GM04504 (cell line): ENCODE data around the gene MYO1B.
A peak's percentile ranks its signal among the peaks of the same experiment; 100 is the strongest.
"Not testable (repeated sequence)": the region's sequence is repeated elsewhere in the genome, so short reads cannot be mapped to it uniquely, and the experiment has no call there.

Source experiments
- DNase-seq: peaks from one replicate; pipeline ENCODE4 v3.0.0-alpha.2; 2012; ENCODE audit warnings: low read depth

Gene MYO1B

DNA sequence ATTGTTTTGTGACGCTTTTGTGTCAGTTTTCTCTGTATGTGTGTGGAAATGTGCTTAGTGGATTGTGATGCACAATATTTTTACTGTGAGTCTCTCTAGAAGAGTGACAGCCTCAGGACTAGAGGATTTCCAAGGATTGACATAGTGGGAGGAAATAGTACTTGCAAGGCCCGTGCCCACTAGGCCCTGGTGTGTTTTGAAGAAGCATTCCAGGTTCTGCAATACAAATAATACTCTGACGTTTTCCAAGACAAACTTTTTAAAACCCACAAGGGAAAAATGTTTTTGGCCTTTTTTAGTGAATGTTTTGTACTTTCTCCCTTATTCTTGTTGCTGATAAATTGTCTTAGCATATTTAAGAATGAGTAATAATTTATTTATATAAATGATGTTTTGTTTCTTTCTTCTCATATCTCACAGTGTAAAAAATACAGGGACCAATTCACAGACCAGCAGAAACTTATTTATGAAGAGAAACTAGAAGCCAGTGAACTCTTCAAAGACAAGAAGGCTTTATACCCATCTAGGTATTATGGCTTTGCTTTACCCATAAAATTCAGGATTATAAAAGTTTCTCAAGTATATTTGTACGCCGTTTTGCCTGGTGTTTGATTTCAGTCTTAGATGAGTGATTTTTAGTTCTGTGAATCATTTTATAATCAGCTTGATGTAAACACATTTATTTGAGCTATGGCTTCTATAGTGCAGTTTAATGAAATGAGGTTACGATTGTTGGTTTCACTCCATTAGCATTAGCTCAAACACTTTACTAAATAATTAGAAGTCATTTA lies 165.6 kb downstream of the MYO1B start:
- DNase-seq: no peak

DNA sequence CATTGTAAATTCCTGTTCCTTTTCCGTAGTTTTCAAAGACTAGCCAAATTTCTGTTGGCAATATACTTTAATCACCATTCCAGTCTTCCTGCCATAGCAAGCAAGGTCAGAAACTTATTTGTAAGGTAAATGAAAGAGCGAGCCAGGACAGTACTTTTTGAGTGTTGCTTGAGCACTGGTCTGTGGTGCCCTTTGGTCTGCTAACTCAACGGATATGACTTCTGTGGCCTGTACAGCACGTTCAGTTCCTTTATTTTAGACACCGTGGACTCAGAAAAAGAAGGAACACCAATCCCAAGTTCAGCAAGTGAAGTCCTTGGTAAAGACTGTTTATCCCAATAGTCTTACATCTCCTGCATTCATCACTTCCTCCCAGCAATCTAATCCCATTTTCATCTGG lies 166.3 kb downstream of the MYO1B start:
- no peak for DNase-seq

DNA sequence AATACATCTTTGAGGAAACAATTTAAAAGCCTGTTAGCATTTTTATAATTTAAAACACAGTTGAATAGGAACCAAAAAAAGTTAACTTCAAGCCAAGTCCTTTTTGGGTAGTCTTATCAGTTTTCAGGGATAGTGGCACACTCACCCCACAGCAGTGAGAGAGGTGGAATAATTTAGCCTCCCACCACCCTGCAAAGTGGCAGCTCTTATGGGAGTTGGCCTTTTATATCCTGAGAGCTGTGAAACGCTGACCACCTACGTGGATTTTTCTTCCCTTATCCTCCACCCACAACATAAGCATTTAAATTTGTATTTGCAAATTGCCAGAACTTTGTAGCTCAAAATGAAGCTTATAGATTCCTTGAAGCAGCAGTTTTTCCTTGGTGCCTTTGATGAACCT lies 167.1 kb downstream of the MYO1B start:
- DNase-seq: no peak

DNA sequence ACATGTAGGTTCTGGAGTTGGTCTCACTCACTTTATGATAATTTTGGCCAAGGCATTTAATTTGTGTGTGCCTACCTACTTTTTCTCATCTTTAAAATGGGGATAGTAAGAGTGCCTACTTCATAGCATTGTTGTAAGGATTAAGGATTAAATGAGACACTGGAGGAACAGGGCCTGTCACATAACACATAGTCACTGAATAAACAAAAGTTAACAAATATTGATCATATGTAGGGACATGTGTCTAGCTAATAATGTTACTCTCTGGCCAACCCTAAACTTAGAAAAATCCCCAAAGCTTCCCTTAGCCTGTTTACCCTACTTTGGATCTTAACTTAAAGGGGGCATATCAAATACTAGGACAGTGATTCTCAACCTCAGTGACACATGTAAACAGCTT lies 169.9 kb downstream of the MYO1B start:
- DNase-seq: no peak

DNA sequence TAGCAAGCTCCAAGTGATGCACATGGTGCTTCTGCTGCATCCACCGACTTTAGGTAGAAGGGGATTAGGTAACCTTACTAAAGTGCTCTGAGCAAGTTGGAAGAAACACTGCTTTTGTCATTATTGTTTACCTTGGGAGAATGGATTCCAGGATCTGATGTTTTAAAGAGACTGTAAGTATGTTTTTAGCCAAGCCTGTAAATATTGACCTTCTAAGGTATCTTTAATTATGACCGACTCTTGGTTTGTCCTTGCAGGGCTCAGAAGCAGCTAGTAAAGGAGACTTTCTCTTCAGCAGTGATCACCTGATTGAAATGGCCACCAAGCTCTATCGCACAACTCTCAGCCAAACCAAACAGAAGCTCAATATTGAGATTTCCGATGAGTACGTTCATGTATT lies 170.7 kb downstream of the MYO1B start:
- DNase-seq: no peak

DNA sequence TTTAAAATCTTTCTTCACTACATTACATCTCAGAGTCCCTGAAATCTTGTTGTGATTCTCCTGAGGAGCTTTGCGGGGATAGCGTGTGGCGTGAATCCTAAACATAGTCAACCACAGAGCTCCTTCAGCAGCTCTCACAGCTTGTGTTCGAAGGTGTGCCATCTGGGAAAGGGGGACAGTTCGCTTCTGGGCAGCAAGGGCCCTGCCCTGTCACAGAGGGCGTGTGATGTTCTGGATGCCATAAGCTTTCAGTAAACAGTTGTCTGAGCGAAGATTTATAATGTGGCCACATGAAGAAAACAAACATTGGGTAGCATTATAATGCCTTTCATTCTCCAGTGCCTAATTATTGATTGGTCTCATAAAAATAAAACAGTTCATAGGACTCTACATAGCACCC lies 172.5 kb downstream of the MYO1B start:
- DNase-seq: no peak

DNA sequence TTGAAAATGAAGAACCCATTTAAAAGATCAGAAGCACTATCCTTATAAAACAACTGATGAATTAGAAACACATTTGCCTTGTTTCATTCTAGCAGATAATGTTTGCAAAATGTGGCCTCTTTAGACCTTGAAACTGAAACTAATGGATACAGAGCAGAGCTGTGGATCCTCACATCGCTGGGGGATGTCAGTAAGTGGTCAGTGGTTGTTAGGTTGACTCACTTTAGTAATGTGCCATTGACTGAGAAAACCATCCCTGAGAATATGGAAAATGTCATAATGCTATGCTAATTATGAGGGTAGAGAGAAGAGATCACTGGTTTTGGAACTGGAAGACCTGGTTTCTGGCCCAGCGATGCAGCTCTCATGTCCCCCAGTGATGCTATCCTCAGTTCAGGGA lies 176.7 kb downstream of the MYO1B start:
- DNase-seq: no peak

DNA sequence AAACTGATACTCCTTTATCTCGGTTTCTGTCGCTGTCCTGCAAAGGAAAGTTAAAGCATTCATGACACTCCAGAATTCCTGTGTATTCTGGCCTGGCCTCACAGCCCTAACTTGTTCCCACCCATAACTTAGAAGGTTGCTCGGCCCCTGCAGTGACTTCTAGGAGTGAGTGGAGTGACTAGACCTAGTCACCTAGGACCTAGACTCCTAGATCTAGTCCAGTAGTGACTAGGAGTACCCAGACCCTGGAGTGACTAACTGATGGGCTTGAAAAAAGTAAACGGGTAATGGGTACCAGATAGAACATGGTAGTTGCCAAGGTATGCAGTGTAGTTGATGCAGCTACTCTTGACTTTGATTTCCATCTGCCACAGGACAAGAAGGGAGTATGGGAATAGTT lies 181.8 kb downstream of the MYO1B start:
- no peak for DNase-seq

DNA sequence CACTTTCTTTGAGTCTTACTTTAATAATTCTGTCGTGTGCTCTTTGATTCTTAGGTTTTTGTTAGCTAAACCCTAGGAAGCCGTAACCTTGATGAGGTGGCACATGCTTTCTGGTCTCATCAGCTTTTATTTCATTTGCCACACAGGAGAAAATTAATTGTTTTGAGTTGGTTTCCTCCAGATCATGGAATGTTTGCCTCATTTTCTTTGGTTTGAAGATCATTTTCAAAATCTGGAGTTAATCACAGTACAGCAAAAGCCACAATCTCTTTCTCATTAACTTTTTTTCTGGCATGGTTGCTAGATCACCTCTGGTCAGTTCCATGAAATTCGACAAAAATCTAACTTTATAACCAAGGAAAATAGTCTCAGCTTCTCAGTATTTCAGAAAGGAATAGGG lies 182.9 kb downstream of the MYO1B start:
- DNase-seq: peak; percentile 47

DNA sequence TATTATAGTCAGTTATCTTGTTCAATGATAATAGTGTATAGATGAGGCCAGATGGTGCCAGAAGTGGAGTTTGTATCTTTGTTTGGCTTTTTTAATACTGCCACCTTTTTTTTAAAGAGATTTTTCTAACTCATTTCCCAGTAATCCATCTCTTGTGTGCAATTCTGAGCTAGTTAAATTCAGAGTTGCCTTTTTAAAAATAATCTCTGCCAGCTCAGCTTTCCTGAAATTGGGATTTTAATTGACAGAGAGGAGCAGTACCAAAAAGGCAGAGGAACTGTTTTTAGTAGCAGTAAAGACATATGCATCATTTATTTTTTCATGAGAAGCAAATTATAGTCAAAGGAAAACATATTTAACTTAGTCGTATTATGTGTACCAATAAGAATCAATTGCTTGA lies 185.3 kb downstream of the MYO1B start:
- DNase-seq: no peak

DNA sequence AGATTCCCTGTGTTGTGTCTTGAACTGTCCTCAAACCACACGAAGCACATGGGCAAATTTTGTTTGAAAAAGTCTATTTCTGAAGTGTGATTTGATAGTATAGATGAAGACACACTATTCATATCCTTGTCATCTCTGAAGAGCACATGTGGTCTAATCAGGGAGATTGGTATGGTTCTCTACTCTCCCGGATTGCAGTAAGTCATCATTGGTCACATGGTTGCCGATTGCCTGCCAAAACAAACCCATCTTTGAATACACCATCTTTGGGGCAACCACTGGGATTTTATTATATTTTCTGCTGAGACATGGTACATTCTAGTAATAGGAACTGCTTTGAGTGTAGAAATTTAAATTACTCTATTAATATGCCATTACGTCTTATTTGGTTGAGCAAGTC lies 186.9 kb downstream of the MYO1B start:
- no peak for DNase-seq

DNA sequence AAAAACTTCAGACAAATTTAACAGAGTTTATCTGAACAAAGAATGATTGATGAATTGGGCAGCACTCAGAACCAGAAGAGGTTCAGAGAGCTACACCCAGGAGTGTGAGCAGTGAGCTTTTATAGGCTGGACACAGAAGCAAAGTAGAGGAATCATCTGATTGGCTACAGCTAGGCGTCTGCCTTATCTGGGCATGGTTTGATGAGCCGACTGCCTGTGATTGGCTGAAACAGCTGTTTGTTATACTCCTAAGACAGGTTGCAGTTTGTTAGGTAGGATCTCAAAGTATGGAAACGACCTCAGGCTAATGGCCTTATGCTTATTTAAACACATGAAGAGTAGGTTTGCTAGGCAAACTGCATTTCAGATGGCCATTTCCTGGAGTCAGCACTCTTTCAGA lies 188.9 kb downstream of the MYO1B start:
- DNase-seq: no peak

DNA sequence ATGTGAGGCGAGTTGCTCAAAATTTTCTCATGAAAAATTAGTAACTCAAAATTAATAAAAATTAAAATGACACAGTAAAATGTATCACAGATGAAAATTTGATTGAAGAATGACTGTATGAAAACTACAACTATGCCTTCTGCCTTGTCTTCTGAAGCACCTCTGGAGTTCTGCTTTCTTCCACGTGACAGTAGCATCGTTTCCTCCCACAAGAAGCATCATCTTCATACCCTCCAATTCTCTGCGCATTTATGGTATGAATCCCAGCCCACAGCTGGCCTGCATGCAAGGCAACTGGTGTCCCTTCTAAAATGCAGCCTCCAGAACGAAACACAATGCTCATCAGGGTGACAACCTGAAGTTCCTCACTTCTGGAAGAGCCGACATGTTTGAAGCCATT lies 189.9 kb downstream of the MYO1B start:
- no peak for DNase-seq

DNA sequence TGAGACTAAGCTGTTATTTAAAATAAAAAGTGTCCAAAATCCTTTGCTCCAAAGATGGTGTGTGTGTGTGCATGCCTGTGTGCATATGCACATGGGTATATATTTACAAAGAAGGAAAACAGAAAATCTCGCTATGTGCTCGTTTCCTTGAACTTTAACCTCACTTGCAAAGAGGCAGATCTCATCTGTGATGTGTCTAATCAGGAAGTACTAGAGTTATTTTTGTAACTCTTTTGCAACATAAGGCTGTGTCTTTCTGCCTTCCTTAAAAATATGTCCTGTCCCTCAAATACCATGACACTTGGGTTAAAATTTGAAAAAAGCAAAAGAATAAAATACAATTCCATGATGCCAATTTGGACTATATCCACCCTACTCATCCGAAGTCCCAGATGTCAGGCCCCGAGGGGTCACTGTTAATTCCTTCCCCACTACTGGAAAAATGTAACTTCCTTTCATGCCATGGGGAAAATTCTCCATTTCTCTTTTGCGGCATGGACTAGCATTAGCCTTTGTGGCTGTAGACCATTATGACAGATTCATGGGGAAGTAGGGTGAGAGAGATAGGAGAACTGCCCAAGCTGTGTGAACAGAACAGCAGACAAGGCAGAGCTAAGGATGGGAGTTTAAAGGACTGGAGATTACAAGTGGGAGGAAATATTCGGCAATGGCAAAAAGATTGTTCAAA lies 191.3 kb downstream of the MYO1B start:
- DNase-seq: no peak

DNA sequence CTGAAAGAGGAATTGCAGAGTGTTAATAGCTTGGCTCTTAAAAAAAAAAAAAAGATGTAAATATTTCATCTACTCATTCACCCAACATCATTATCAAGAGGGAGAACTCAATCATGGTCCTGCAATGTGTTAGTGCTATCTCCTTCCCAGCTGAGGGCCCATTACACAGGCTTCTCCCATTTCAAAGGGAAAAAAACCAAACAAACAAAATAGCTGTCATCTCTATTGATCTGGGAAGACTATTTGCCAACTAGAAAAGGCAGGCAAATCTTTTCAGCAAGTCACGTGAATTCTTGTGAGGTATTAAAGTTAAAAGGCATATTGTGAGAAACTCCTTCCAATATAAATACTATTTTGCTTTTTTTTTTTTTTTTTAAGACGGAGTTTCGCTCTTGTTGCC lies 194.3 kb downstream of the MYO1B start:
- no peak for DNase-seq

DNA sequence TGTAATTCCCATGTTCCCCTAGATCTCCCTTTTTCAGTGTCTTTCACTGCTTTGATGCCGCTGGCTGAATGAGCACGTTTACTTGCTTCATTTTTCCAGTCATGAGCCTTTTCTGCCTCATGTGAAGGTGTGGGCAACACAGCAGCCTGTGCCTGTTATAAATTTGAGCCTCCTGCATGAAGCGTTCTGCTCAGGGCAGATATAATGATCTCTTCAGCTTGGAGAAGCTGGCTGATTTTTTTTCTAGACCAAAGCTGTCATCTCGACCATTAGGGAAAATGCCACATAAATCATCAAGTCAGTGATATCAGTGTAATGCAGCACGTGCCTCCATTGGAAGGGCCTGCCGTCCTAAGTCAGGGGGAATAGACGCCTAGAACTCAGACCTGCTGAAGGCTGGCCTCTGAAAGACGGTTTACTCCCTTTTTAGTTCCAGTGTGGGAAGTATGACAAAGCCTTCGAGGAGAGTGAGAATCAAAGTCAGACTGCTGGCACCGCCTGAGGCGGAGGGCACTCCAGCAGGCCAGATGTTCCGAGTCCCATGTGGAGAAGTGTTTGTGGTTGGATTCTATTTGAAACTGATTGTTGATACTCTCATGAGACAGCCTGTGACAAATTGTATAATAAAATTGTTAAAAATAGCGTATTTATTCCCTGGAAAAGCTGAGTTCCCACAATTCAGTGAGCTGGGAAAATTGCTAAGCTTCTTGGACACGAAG lies 196.5 kb downstream of the MYO1B start:
- peak; percentile 88 for DNase-seq

DNA sequence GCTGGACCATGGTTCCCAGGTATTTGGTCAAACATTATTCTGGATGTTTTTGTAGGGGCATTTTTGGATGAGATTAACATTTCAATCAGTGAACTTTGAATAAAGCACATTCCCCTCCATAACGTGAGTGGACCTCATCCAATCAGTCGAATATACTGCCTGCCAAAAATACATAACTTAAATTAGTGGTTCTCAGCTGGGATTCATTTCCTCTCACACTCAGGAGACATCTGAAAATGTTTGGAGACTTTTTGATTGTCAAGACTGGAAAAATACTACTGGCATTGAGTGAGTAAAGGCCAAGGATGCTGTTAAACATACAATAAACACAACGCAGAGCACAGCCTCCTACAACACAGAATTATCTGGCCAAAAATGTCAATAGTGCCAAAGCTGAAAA lies 198.2 kb downstream of the MYO1B start:
- DNase-seq: peak; percentile 27

DNA sequence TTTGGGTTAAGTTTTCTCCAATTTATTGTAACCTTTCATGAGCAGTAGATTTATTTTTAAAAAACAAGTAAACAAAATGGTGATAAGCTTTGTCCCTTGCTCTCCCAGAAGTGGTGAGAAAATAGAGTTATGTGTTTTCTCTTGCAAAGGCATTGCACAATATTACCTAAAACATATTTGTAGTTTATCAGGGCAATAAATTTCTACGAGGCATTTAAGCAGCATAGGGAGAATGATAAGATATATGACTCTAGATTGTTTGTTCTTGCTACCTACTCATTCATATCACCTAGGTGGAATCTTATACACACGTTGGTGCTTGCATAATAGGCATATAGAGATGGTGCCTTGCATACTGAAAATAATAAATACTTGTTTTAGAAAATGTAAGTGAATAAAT lies 201.7 kb downstream of the MYO1B start:
- no peak for DNase-seq

DNA sequence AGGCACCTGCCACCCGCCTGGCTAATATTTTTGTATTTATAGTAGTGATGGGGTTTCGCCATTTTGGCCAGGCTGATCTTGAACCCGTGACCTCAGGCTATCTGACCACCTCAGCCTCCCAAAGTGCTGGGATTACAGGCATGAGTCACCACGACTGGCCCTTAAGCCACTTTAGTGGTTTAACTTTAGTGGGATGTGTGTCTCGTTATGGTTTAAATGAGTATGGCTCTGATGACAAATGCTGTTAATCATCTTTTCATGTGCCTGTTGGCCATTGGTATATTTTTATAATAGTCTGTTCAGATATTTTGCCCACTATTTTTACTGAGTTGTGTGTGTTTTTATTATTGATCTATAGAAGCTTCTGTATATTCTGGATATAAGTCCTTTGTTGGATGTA lies 205.9 kb downstream of the MYO1B start:
- DNase-seq: no peak

DNA sequence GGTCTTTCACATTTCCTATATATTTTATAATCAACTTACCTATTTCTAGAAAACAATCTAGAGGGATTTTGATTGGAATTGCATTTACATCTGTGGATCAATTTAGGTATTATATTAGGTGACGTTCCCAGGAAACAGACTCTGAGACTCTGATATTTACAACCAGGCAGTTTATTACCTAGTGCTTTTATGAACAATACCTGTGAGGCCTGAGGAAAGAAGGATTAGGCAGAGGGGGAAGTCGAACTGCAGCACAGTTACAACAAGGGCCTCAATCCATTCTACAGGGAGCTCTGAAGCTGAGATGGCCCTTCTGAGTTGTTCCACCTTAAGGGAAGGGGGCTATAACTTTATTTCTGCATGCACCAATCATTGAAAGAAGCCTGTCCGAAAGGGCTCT lies 206.9 kb downstream of the MYO1B start:
- DNase-seq: no peak

DNA sequence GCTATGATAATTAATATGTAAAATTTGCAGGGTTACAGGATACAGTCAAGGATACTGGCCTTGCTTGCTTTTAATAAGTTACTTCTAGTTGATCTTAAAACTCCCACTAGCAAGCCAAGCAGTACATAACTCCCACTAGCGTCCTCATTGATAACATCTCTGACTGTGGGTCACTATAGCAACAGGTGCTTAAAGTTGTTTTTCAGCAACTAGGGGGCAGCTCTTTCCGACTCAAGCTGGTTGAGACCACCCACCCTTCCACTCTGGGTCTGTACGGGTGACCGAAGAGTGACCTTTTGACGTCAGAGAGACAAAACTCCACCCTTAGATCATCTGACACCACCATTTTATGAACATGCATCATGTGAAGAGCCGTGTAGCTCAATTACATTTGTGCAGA lies 208.6 kb downstream of the MYO1B start:
- DNase-seq: no peak

DNA sequence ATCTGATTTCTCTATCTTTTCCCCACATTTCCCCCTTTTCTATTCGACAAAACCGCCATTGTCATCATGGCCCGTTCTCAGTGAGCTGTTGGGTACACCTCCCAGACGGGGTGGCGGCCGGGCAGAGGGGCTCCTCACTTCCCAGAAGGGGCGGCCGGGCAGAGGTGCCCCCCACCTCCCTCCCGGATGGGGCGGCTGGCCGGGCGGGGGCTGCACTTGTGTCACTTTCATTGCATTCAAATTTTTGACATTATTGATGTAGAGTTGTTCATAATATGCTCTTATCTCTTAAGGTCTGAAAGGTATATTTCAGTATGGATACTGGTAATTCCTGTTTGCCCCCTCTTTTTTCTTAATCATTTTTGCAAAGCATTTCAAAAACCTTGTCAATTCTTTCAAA lies 211.3 kb downstream of the MYO1B start:
- DNase-seq: not testable (repeated sequence)

DNA sequence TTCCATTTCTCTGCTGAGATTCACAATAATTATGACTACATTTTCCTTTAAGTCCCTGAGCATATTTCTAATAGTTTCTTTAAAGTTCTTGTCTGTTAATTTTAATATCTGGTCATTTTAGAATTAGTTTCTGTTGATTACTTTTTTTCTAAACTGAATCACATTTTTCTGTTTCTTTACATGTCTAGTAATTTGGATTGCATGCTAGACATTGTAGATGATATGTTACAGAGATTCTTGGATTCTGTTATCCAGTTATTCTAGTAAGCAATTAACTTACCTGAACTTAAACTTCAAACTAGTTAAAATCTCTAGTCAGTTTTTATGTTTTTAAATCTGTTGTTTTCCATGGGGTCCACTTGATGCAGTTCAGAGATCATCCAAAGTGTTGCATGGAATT lies 214.0 kb downstream of the MYO1B start:
- DNase-seq: no peak
